GM23338 (cell line): ENCODE data around the gene DIO3.

Source experiments
- CTCF ChIP-seq, 2 experiments: fragments of 200-600 bp in 1 of 2; sonication (generic) in 1 of 2; conservative IDR thresholded peaks; 2 replicates each; pipeline versions ENCODE4 v1.5.1 to v1.6.1; 2016 to 2017; ENCODE audit warnings: antibody characterized with exemption in 2 of 2, low read depth in 2 of 2, mild to moderate bottlenecking in 2 of 2, moderate library complexity in 1 of 2
- EZH2 ChIP-seq: fragments of 200-600 bp; sonication (generic); IDR thresholded peaks from one replicate; pipeline ENCODE4 v1.8.0; 2017; ENCODE audit warnings: antibody characterized with exemption, mild to moderate bottlenecking, low read depth; ENCODE audit not compliant: unreplicated experiment
- EZH2phosphoT487 ChIP-seq: fragments of 200-600 bp; sonication (generic); IDR thresholded peaks from one replicate; pipeline ENCODE4 v1.8.1; 2018; ENCODE audit warnings: antibody characterized with exemption; ENCODE audit not compliant: unreplicated experiment
- JUNB ChIP-seq: IDR thresholded peaks from one replicate; pipeline ENCODE4 v1.6.1; 2016; ENCODE audit warnings: antibody characterized with exemption; ENCODE audit not compliant: unreplicated experiment
- NANOG ChIP-seq: IDR thresholded peaks from 2 replicates; pipeline ENCODE4 v1.6.1; 2016; ENCODE audit warnings: antibody characterized with exemption, borderline replicate concordance
- POLR2AphosphoS5 ChIP-seq: IDR thresholded peaks from 2 replicates; pipeline ENCODE4 v1.6.1; 2016; ENCODE audit warnings: antibody characterized with exemption, low read depth
- REST ChIP-seq: IDR thresholded peaks from one replicate; pipeline ENCODE4 v1.6.1; 2018; ENCODE audit warnings: antibody characterized with exemption; ENCODE audit not compliant: unreplicated experiment

GRCh38 chr14:101579372-101580080 is 18.2 kb downstream of the DIO3 start:
- TF ChIP-seq CTCF (conservative IDR thresholded peaks at IDR 0.05; ENCODE audit: low read depth in 2 of 2) (no peak), EZH2 (no peak), REST (no peak), POLR2AphosphoS5 (no peak), JUNB (no peak), NANOG (no peak), EZH2phosphoT487 (no peak)
